ENCODE measurements around the gene MED22.

MED22 gene

GRCh38 chr9:133389562-133389961 lies 41.6 kb upstream of the MED22 start:
- no peak for TF ChIP-seq CTCF (IDR thresholded peaks at IDR 0.05; ENCODE audit: low read depth, low read length, poor library complexity, severe bottlenecking)
- no peaks in the 10 kb centered on the region for H4K20me1 ChIP-seq (ENCODE audit: control insufficient read depth, insufficient read depth, low read depth, low read length)
- no peaks in the 10 kb centered on the region for H3K9me2 ChIP-seq (replicated peaks; ENCODE audit: control insufficient read depth, low read length)
- H3F3A ChIP-seq (ENCODE audit: control insufficient read depth, insufficient read depth): no peaks in the 10 kb centered on the region
- H3K79me2 ChIP-seq (ENCODE audit: control insufficient read depth, low read length): no peaks in the 10 kb centered on the region
- no peaks in the 10 kb centered on the region for H3K4me1 ChIP-seq (ENCODE audit: control insufficient read depth, low read length)
- no peak overlapping the region for H3K27ac ChIP-seq (ENCODE audit: low read depth, low read length)
- H3K27me3 ChIP-seq (ENCODE audit: control insufficient read depth, low read length): no peaks in the 10 kb centered on the region
- no peaks in the 10 kb centered on the region for H3K36me3 ChIP-seq (ENCODE audit: control insufficient read depth, low read length)
- H3K9me3 ChIP-seq (ENCODE audit: control insufficient read depth, insufficient read depth, low read length): no peaks in the 10 kb centered on the region
- H3K4me3 ChIP-seq (ENCODE audit: low read length): no peak overlapping the region
- H3K4me2 ChIP-seq (ENCODE audit: low read length): no peak overlapping the region

- no peak overlapping the region for H3K27ac ChIP-seq (ENCODE audit: low read depth, low read length)
Measured at GRCh38 chr9:133389025-133389557, 41.2 kb upstream of the MED22 start.

GRCh38 chr9:133387680-133388079 lies 39.7 kb upstream of the MED22 start:
- Histone ChIP-seq H3K27me3 (ENCODE audit: control insufficient read depth, low read length) (no peaks in the 10 kb centered on the region), H4K20me1 (ENCODE audit: control insufficient read depth, insufficient read depth, low read depth, low read length) (no peaks in the 10 kb centered on the region), H3K4me3 (ENCODE audit: low read length) (no peak overlapping the region), H3K9me3 (ENCODE audit: control insufficient read depth, insufficient read depth, low read length) (peaks cover 6% of the 10 kb centered on the region; the same call in 1 of the 2 replicates), H3K27ac (ENCODE audit: low read depth, low read length) (no peak overlapping the region), H3K36me3 (ENCODE audit: control insufficient read depth, low read length) (no peaks in the 10 kb centered on the region), H3K79me2 (ENCODE audit: control insufficient read depth, low read length) (no peaks in the 10 kb centered on the region), H3K9me2 (replicated peaks; ENCODE audit: control insufficient read depth, low read length) (no peaks in the 10 kb centered on the region), H3K4me1 (ENCODE audit: control insufficient read depth, low read length) (no peaks in the 10 kb centered on the region), H3F3A (ENCODE audit: control insufficient read depth, insufficient read depth) (no peaks in the 10 kb centered on the region), H3K4me2 (ENCODE audit: low read length) (no peak overlapping the region)
- TF ChIP-seq EZH2phosphoT487 (IDR thresholded peaks at IDR 0.05; ENCODE audit: borderline replicate concordance, low read length) (no peak), CTCF (IDR thresholded peaks at IDR 0.05; ENCODE audit: low read depth, low read length, poor library complexity, severe bottlenecking) (no peak)

More at GRCh38 chr9:133389025-133389557, 41.2 kb upstream of the MED22 start:
- H3K4me1 ChIP-seq (ENCODE audit: control insufficient read depth, low read length): no peaks in the 10 kb centered on the region
- no peaks in the 10 kb centered on the region for H4K20me1 ChIP-seq (ENCODE audit: control insufficient read depth, insufficient read depth, low read depth, low read length)
- no peaks in the 10 kb centered on the region for H3F3A ChIP-seq (ENCODE audit: control insufficient read depth, insufficient read depth)
- H3K4me3 ChIP-seq (ENCODE audit: low read length): no peak overlapping the region
- H3K4me2 ChIP-seq (ENCODE audit: low read length): no peak overlapping the region
- no peaks in the 10 kb centered on the region for H3K36me3 ChIP-seq (ENCODE audit: control insufficient read depth, low read length)
- no peaks in the 10 kb centered on the region for H3K9me2 ChIP-seq (replicated peaks; ENCODE audit: control insufficient read depth, low read length)
- TF ChIP-seq EZH2phosphoT487 (IDR thresholded peaks at IDR 0.05; ENCODE audit: borderline replicate concordance, low read length): no peak
- no peak for TF ChIP-seq CTCF (IDR thresholded peaks at IDR 0.05; ENCODE audit: low read depth, low read length, poor library complexity, severe bottlenecking)
- no peaks in the 10 kb centered on the region for H3K79me2 ChIP-seq (ENCODE audit: control insufficient read depth, low read length)
- H3K9me3 ChIP-seq (ENCODE audit: control insufficient read depth, insufficient read depth, low read length): no peaks in the 10 kb centered on the region
- no peaks in the 10 kb centered on the region for H3K27me3 ChIP-seq (ENCODE audit: control insufficient read depth, low read length)

All from DOHH2 (cell line).